MM.1S (cell line): Measurements from ENCODE around the gene ANGEL2.

Experiments used
- CTCF ChIP-seq: fragments of 300-600 bp; sonication (generic); IDR thresholded peaks from 2 replicates; pipeline ENCODE4 v1.5.1; 2016; ENCODE audit warnings: antibody characterized with exemption, low read length, mixed read lengths
- EZH2 ChIP-seq: fragments of 300-600 bp; sonication (generic); optimal IDR thresholded peaks from 2 replicates; pipeline ENCODE3; 2017; ENCODE audit warnings: low read depth, mild to moderate bottlenecking, antibody characterized with exemption, low read length, mixed read lengths
- EZH2phosphoT487 ChIP-seq: fragments of 300-600 bp; sonication (generic); IDR thresholded peaks from 2 replicates; pipeline ENCODE4 v1.6.1; 2018; ENCODE audit warnings: antibody characterized with exemption, low read length

GRCh38 chr1:212945463-212946160 lies 70.1 kb downstream of the ANGEL2 start:
- TF ChIP-seq CTCF (no peak), EZH2phosphoT487 (no peak), EZH2 (no peak)
